Suprapubic skin (tissue), 4 donors: Measurements from ENCODE around the gene KRTAP12-2.
"Not testable (repeated sequence)": the region's sequence is repeated elsewhere in the genome, so short reads cannot be mapped to it uniquely, and the experiment has no call there.

ENCODE experiments used
- CTCF ChIP-seq, 2 donors: fragments of 200-600 bp in 1 of 2; fragments of 450-650 bp in 1 of 2; sonication (generic) in 1 of 2; IDR thresholded peaks; one replicate each; pipeline ENCODE4 v1.5.1; 2016 to 2019; ENCODE audit warnings: antibody characterized with exemption in 2 of 2, mild to moderate bottlenecking in 1 of 2, moderate library complexity in 1 of 2
- EP300 ChIP-seq: sonication (generic); formaldehyde crosslinking; IDR thresholded peaks from one replicate; pipeline ENCODE4 v1.6.1; 2017; ENCODE audit warnings: antibody characterized with exemption
- POLR2A ChIP-seq, 2 donors: fragments of 450-650 bp; IDR thresholded peaks; one replicate each; pipeline ENCODE4 v1.6.1; 2017; ENCODE audit warnings: antibody characterized with exemption in 2 of 2, mild to moderate bottlenecking in 2 of 2, moderate library complexity in 2 of 2
- POLR2AphosphoS5 ChIP-seq, 3 donors: sonication (generic); formaldehyde crosslinking; IDR thresholded peaks; one replicate each; pipeline ENCODE4 v1.6.1; 2017; ENCODE audit warnings: antibody characterized with exemption in 3 of 3

- not testable (repeated sequence) for TF ChIP-seq CTCF (IDR thresholded peaks at IDR 0.05); POLR2A (IDR thresholded peaks at IDR 0.05); EP300; POLR2AphosphoS5 (IDR thresholded peaks at IDR 0.05)
These were observed 23.0 kb upstream of the KRTAP12-2 start for GRCh38 chr21:44689740-44690139.
